Activated CD4-positive, alpha-beta T cell treated with anti-CD3 and anti-CD28 coated beads, Interleukin-2, amount 50 U/mL, for 4 hours (primary cell): ENCODE results near the gene NPEPL1.
"Not testable (repeated sequence)": the region's sequence is repeated elsewhere in the genome, so short reads cannot be mapped to it uniquely, and the experiment has no call there.

Experiments
- DNase-seq, 2 experiments: peaks; one replicate each; pipeline ENCODE4 v3.0.0-alpha.2; 2020

Gene NPEPL1

GRCh38 chr20:58744836-58745235, 52.2 kb downstream of the NPEPL1 start:
- no peak for DNase-seq

- no peak for DNase-seq
These were observed 52.8 kb downstream of the NPEPL1 start for GRCh38 chr20:58745391-58745790.

DNA sequence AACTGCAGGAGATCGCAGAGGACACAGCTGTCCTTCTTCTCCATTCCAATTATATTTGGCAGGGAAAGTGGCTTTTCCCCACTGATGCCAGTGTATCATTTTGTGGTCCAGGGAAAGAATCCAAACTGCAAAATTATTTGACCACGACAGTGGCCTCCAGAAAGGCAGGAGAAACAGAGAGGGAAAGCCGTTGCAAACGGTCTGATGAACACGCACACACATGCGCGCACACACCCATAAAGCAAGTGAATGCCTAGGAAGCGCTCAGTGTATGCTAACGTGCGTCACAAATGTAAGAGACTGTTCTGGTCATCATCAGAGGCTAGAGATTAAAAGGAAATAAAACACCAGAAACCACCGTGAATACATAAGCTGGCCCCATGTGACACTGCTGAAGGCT, 54.0 kb downstream of the NPEPL1 start:
- DNase-seq = no peak

DNA sequence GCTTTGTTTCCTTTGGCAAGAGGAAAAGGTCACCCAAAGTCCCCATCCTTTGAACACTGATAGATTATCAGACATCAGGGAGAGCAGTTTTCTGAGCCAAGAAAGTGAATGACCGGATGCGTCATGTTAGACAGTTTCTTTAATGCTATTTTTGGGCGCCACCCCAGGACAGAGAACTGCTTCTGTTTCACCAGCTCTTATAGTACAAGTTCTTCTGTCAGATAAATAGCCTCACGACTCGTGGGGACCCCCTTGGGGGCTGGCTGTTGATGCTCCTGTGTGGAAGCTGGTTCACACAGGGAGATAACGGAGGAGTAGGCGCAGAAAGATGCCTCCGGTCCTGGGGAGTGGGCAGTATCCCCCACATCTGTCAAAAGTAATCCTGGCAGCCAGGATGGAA, 54.6 kb downstream of the NPEPL1 start:
- DNase-seq = no peak

- no peak for DNase-seq
These were observed 56.0 kb downstream of the NPEPL1 start for GRCh38 chr20:58748618-58749017.

GRCh38 chr20:58749098-58749769, 56.6 kb downstream of the NPEPL1 start:
- no peak for DNase-seq

- no peak for DNase-seq
These were observed 57.4 kb downstream of the NPEPL1 start for GRCh38 chr20:58749979-58750378.

- DNase-seq = not testable (repeated sequence)
These were observed 58.1 kb downstream of the NPEPL1 start for GRCh38 chr20:58750706-58751105.

DNA sequence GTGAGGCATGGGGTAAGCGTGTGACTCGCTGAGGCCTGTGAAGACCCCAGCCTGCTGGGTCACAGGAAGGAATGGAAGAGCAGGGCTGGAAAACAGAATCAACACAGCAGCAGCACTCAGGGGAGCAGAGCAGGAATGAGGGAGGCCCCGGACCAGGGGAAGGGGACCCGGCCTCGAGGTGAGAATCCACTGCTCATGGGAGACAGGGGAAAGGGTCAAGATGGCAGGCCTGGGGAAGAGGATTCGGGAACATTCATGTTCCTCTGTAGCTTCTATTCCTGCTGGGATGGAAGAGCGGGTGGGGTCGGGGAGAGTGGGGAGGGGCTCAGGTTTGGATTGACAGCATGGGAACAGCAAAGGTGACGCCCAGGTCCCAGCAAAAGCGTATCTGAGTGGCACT, 59.4 kb downstream of the NPEPL1 start:
- no peak for DNase-seq

GRCh38 chr20:58752565-58752964, 60.0 kb downstream of the NPEPL1 start:
- DNase-seq = no peak

GRCh38 chr20:58753267-58753921, 60.8 kb downstream of the NPEPL1 start:
- no peak for DNase-seq

GRCh38 chr20:58753922-58754551, 61.4 kb downstream of the NPEPL1 start:
- DNase-seq = no peak

DNA sequence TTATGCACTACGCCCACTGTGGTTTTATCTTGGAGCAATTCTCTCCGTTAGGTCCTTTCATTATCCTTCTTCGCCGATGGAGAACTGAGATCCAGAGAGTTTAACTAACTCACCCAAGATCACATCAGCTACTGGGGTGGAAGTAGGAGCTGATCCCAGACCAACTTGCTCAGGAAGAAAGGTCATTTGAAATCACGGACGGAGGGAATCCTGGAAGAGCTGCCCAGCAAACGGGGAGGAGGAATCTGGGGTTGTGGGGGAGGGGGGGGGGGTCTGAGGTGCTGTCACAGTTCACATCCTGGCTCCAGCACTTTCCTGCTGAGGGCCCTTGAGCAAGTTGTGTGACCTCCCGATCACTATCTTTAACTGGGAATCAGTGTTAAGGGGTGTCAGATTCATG, 62.0 kb downstream of the NPEPL1 start:
- DNase-seq = no peak

- DNase-seq = no peak
These were observed 62.6 kb downstream of the NPEPL1 start for GRCh38 chr20:58755062-58755697.

GRCh38 chr20:58755766-58756449, 63.3 kb downstream of the NPEPL1 start:
- DNase-seq = no peak

- no peak for DNase-seq
These were observed 63.8 kb downstream of the NPEPL1 start for GRCh38 chr20:58756450-58756775.

DNA sequence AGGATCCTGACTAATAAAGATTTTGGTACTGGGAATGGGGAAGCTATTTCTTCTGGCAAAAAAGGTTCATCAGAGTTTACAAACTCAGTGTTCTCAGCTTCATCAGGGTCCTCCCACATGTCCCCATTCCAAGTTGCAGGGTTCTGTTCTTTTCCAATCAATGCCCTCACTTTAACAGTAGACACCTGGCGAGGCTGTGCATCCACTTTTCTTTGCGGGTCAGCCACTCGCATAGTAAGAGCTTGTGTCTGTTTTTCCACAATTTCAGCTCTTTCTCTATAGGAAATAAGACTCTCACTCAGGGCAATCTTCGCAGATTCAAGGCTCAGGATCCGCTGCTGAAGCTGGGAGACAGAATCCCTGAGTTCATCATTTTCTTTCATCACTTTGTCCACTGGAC, 65.0 kb downstream of the NPEPL1 start:
- not testable (repeated sequence) for DNase-seq

- no peak for DNase-seq
These were observed 67.3 kb downstream of the NPEPL1 start for GRCh38 chr20:58759947-58760346.

DNA sequence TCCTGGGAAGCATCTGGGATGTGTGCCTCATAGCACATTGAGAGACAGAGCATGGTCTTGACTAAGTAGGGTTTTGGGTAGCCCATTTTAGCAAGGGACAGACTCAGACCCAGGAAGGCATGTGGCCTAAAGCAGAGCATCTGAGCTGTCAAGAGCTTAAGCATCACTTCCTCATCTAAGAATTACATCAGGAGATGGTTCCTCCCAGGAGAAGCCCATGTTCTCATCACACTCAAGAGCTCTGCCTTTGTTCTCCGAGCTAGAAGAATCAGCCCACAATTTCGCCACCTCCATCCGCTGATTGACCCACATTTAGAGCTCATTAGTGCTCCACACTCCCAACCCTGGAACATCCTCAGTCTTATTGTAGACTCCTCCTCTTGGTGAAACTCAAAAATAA, 68.3 kb downstream of the NPEPL1 start:
- DNase-seq = no peak

GRCh38 chr20:58762120-58762519, 69.5 kb downstream of the NPEPL1 start:
- DNase-seq = no peak

- no peak for DNase-seq
These were observed 70.5 kb downstream of the NPEPL1 start for GRCh38 chr20:58763076-58763475.
